WERI-Rb-1 (cell line): Measurements from ENCODE around the gene MST1.

Experiments used
- DNase-seq: peaks from one replicate; pipeline ENCODE4 v3.0.0-alpha.2; 2020
- H3K27ac ChIP-seq: fragments of 250-450 bp; sonication (Bioruptor Pico); 2 replicates; pipeline ENCODE4 v1.5.1; 2020; ENCODE audit warnings: mild to moderate bottlenecking, moderate library complexity
- H3K27me3 ChIP-seq: fragments of 250-450 bp; sonication (Bioruptor Pico); 2 replicates; pipeline ENCODE4 v1.5.1; 2021; ENCODE audit warnings: mild to moderate bottlenecking, low read depth, moderate library complexity; ENCODE audit not compliant: insufficient read depth, severe bottlenecking
- H3K36me3 ChIP-seq: fragments of 250-450 bp; sonication (Bioruptor Pico); 2 replicates; pipeline ENCODE4 v1.5.1; 2020; ENCODE audit warnings: mild to moderate bottlenecking, moderate library complexity
- H3K4me3 ChIP-seq: 2 replicates; pipeline ENCODE4 v1.5.1; 2011; ENCODE audit warnings: low read depth, mild to moderate bottlenecking, control low read depth, low read length
- H3K9me3 ChIP-seq: fragments of 250-450 bp; sonication (Bioruptor Pico); 2 replicates; pipeline ENCODE4 v1.5.1; 2021; ENCODE audit warnings: mild to moderate bottlenecking, moderate library complexity; ENCODE audit not compliant: severe bottlenecking
- CTCF ChIP-seq: IDR thresholded peaks from 2 replicates; pipeline ENCODE4 v1.5.1; 2011; ENCODE audit warnings: low read depth, mild to moderate bottlenecking, control low read depth, inconsistent platforms, low read length

MST1 gene

GRCh38 chr3:49642708-49643145, 46.5 kb downstream of the MST1 start:
- no peak for TF ChIP-seq CTCF
- Histone ChIP-seq H3K27ac (no peak overlapping the region), H3K9me3 (no peaks in the 10 kb centered on the region), H3K27me3 (no peaks in the 10 kb centered on the region), H3K4me3 (no peak overlapping the region), H3K36me3 (peaks cover 32% of the 10 kb centered on the region)
- no peak for DNase-seq

- DNase-seq: no peak
- Histone ChIP-seq H3K36me3 (peaks cover 32% of the 10 kb centered on the region), H3K27ac (no peak overlapping the region), H3K9me3 (no peaks in the 10 kb centered on the region), H3K4me3 (no peak overlapping the region), H3K27me3 (no peaks in the 10 kb centered on the region)
- TF ChIP-seq CTCF: no peak
Measured at GRCh38 chr3:49641921-49642707, 47.2 kb downstream of the MST1 start.

- H3K27ac ChIP-seq: no peak overlapping the region
- no peak for TF ChIP-seq CTCF
- no peak overlapping the region for H3K4me3 ChIP-seq
Measured at GRCh38 chr3:49641292-49641691, 48.0 kb downstream of the MST1 start.

GRCh38 chr3:49639551-49639950, 49.7 kb downstream of the MST1 start:
- H3K9me3 ChIP-seq: no peaks in the 10 kb centered on the region
- H3K4me3 ChIP-seq: no peak overlapping the region
- H3K27me3 ChIP-seq: no peaks in the 10 kb centered on the region
- peaks cover 22% of the 10 kb centered on the region for H3K36me3 ChIP-seq
- no peak overlapping the region for H3K27ac ChIP-seq
- no peak for DNase-seq
- TF ChIP-seq CTCF: no peak

More at GRCh38 chr3:49641292-49641691, 48.0 kb downstream of the MST1 start:
- no peaks in the 10 kb centered on the region for H3K9me3 ChIP-seq
- no peaks in the 10 kb centered on the region for H3K27me3 ChIP-seq
- peaks cover 32% of the 10 kb centered on the region for H3K36me3 ChIP-seq
- DNase-seq: no peak

GRCh38 chr3:49638445-49638844, 50.8 kb downstream of the MST1 start:
- no peak for DNase-seq
- Histone ChIP-seq H3K36me3 (peaks cover 13% of the 10 kb centered on the region), H3K9me3 (no peaks in the 10 kb centered on the region), H3K4me3 (no peak overlapping the region), H3K27me3 (no peaks in the 10 kb centered on the region), H3K27ac (no peak overlapping the region)
- no peak for TF ChIP-seq CTCF
